ENCODE results near the gene SAMD14. TPM values are rescaled to one million over a fixed set of nuclear protein-coding genes. Genes with fewer than 3 reads are reported as not detected.

SAMD14 gene
- total RNA-seq, 1 donor from 2014 or later: 4.5 TPM

Other genes starting within 250 kb of the SAMD14 start
- gene DLX4, start 161.0 kb downstream of the SAMD14 start, total RNA-seq: not detected in 2 replicates
- not detected in 2 replicates for gene DLX3, start 134.9 kb downstream of the SAMD14 start, total RNA-seq
- gene ITGA3, start 74.0 kb downstream of the SAMD14 start, total RNA-seq: 77.7 and 101 TPM in 2 replicates
- 7.8 and 11.2 TPM in 2 replicates for gene PDK2, start 34.8 kb downstream of the SAMD14 start, total RNA-seq
- 29.7 and 43.8 TPM in 2 replicates for gene PPP1R9B, start 20.5 kb upstream of the SAMD14 start, total RNA-seq
- not detected in 2 replicates for gene SGCA, start 35.8 kb upstream of the SAMD14 start, total RNA-seq
- gene COL1A1, start 71.5 kb upstream of the SAMD14 start, total RNA-seq: 0.26 and 0.88 TPM in 2 replicates
- not detected in 2 replicates for gene TMEM92, start 144.3 kb upstream of the SAMD14 start, total RNA-seq
- 36.6 and 41.8 TPM in 2 replicates for gene XYLT2, start 216.0 kb upstream of the SAMD14 start, total RNA-seq
- 52.2 and 56.8 TPM in 2 replicates for gene MRPL27, start 243.0 kb upstream of the SAMD14 start, total RNA-seq
- gene EME1, start 243.1 kb upstream of the SAMD14 start, total RNA-seq: 4.6 and 5.5 TPM in 2 replicates

Measured in pulmonary artery endothelial cell (primary cell).